D341Med (cell line): ENCODE results near the gene LIN28B.

Experiments used
- DNase-seq: peaks from one replicate; pipeline ENCODE4 v3.0.0; 2012; ENCODE audit warnings: low spot score

Gene LIN28B

DNA sequence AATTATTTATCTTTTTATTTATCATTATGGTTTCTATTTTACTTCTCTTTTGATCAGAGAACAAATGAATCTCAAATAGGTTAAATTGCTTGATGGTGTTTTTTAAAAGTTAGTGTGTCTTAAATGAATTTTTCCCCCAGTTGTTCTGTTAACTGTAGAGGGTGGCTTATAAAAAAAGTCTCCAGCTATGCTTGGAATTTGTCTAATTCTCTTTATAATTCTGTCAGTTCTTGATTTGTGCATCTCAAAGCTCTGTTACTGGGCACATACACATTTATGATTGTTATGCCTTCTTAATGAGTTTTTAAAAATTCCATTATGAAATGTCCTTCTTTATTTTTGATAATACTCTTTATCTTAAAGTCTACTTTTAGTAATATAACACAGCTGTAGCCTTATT is 58.0 kb downstream of the LIN28B start:
- DNase-seq = no peak

GRCh38 chr6:105015482-105015881 is 58.6 kb downstream of the LIN28B start:
- no peak for DNase-seq

- no peak for DNase-seq
These were observed 62.4 kb downstream of the LIN28B start for GRCh38 chr6:105019285-105019684.

GRCh38 chr6:105021399-105021798 is 64.5 kb downstream of the LIN28B start:
- no peak for DNase-seq

DNA sequence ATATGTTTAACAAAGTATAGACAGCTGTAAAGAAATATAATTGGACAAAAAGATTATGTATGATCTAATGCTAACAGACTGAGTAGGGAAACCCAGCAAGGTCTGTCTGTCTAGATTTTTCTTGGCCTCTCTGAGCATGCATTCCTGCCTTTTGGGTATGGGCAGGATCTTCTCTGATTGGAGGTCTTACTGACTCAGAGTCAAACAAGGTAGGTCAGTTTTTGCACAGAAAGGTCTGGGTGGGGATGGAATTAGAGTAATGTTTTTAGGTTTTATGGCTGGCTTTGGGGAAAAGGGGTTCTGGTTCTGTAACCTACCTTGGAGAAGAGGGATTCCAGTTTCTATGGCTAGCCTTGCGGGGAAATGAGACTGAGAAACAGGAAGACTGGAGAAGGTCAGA is 65.5 kb downstream of the LIN28B start:
- DNase-seq = no peak

DNA sequence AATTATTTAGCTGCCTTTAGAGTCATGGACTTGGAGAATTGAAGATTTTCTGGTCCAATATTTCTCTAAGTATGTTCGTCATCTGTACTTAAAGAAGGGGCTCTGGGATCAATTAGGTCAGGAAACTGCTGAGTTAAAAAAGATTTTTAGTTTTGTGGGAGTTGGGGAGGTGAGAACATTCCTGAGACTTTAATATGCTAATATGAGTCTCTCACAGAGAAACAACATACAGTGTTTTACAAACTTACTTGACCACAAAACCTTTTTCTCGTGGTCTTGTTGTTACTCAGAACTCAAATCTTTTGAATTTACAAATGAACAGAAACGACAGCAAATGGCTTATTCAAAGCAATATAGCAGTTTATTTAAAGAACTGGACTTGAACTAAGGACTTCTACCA is 67.9 kb downstream of the LIN28B start:
- no peak for DNase-seq

DNA sequence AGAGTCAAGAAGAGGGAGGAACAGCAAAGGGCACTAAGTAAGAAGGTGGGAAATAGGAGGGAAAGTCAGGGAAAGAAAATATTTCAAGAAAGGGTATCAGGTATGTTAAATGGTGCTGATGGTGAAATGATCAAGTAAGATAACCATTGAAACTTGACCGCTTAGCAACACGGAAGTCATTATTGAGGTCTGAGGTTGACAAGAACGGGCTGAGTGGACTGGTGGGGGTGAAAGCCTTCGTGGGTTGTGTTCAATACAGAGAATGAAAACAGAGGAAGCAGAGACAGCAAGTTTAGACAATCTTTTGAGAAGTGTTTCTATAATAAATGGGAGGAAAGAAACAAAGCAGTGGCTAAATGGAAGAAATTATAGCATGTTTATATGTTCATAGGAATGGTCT is 72.0 kb downstream of the LIN28B start:
- no peak for DNase-seq

DNA sequence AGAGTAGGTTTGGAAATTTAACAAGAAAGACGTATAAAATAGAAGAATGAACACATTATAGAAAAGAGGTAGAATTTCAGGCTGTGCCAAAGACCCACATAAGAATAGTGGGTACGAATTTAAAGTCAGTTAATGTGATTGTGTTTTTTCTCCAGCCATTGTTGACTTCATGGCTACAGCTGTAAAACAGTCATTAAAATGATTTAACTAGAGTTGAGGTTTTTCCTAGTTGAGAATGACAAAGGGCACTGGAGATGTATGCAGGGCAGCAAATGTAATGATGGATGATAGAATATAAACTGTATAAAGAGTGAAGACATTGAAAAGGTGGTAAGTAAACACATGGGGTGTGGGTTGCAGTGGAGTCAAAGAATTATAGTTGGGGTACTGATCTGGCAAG is 72.7 kb downstream of the LIN28B start:
- DNase-seq = no peak

GRCh38 chr6:105034470-105034869 is 77.6 kb downstream of the LIN28B start:
- no peak for DNase-seq

GRCh38 chr6:105035299-105035698 is 78.4 kb downstream of the LIN28B start:
- DNase-seq = no peak

GRCh38 chr6:105036351-105036750 is 79.4 kb downstream of the LIN28B start:
- DNase-seq = no peak

DNA sequence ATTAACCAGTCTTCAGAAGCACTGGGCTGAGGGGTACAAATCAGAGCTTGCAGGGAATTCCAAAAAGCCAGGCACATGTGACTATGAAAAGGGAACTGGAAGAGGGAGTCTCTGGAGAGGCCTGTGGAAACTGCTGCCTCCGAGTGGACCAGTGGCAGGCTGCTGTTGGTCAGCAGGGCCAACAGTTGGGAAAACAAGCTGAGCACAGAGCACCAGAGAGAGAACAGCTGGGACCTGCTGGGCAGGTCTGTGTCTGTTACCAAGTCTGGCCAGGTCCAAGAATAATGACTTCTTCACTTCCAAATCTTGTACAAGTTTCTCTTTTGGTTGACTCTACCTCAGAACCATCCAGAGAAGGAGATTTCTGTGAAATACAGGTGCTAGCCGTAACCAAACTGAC is 81.4 kb downstream of the LIN28B start:
- DNase-seq = no peak

- no peak for DNase-seq
These were observed 85.0 kb downstream of the LIN28B start for GRCh38 chr6:105041880-105042279.

DNA sequence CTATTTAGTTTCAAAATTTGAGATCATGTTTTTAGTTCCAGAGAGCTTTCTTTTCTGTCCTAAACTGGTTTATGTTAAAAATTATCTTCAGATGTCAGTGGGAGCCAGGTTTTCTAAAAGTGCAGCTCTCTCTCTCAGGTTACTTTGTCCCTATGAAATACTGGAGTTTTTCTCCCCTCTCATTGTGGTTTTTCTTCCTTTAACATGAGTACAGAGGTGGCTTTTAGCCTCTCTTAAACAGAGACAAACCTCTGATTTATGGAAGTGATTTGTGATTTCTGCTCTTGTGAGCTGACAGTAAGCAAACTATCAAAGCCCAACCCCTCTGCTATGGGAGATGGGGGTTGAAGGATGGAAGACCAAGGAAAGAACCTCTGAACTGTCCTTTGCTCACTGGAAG is 85.7 kb downstream of the LIN28B start:
- no peak for DNase-seq

DNA sequence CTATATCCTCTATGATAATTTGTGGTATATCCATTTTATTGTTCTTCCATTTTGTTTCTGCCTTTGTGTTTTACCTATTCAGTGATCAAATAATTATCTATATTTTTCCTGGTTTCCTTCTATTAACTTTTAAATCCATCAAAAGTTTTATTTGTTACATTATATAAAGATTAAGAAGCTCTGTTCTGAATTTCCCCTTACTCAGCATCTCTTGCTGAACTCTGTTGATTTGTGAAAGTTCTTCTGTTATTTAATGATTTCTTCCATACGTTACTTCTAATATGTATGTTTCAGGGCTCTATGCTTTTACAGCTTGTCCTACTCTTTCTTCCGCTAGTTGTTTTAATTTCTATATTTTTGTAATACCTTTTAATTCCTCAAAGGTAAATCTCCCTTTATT is 87.1 kb downstream of the LIN28B start:
- DNase-seq = no peak

- no peak for DNase-seq
These were observed 88.6 kb downstream of the LIN28B start for GRCh38 chr6:105045526-105045925.

GRCh38 chr6:105051941-105052471 is 95.1 kb downstream of the LIN28B start:
- no peak for DNase-seq

- DNase-seq = no peak
These were observed 99.7 kb downstream of the LIN28B start for GRCh38 chr6:105056646-105057045.

DNA sequence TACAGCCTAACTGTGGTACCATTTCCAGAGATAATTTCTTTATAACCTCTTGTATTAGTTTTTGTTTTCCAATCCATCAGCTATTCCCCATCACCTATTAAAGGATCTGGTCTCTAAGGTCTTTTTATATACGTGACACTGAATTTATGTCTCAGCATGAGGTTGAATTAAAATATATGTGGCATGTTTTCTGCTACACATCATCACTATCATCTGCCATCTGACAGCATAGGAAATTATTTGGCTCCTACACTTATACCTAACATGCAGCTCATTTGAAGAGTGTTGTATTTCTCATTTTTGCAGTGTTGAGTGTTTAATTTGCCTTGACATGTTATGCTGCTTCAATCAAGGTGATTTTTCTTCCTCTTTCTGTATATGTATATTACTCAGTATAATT is 100.3 kb downstream of the LIN28B start:
- DNase-seq = no peak

GRCh38 chr6:105058316-105058715 is 101.4 kb downstream of the LIN28B start:
- no peak for DNase-seq

DNA sequence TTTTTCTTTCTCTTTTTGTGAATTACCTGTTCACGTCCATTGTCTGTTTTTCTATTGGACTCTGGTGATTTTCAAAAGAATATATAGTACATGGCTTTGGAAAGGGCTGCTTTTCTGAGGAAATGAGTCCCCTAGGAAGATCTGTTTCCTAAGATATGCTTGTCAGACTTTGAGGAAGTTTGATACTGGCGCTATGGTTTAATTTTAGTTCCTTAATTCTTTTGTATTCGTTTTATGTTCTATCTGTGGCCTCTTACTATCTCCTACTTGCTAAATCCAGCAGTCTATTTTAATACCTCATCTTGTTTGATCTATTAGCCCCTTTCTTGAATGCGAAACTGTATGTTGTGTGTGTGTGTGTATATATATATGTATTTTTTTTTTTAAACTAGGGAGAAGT is 101.9 kb downstream of the LIN28B start:
- DNase-seq = no peak

DNA sequence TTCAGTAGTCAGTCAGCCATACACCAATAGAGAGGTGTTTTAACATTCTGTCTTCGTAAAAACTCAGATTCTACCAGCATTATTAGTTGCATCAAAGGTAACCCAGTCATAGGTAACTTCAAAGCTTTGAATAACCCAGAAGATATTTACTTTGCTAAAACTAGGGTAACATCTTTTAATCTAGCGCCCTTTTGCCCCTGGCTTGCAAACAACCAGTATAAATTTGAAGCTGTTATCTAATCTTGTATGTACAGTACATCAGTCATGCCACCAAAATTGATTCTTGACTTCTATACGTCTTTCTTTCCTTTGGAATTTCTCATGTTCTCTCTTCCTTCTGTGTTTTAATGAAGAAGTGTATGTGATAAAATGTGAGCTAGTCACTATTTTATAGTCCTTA is 109.3 kb downstream of the LIN28B start:
- DNase-seq = no peak

DNA sequence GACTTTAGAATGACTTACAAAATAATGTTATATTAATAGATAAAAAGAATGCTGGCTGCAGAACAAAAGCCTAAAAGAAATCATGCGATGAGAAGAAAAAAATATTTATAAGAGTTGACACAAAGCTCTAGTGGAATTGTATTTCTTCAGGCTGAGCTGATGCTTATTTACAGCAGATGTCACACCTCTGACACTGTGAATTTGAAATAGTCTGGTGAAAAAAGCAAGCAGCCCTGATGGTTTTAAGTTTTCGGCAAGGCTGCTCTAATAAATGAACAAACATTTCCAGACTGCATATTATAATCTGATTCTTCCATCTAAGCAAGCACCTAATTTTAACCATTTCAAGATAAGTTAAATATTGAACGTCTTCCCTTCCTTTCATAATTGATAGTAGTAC is 109.9 kb downstream of the LIN28B start:
- DNase-seq = no peak

DNA sequence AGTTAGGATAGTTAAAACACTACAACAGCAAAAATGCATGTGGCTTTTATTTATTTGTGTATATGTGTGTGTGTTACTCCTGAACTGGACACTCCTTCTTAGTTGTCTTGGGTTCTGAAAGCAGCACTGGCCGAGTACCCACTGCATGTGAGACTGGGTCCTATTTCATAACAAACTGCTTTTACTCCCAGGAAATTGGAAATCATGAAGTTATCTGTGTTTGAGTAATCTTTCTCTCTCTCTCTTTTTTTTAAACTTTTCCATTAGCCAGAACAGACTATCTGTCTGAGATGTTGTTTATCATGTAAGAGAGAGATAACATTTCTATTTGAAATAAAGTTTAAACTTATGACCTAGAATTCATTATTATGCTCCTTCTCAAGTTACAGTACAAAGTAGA is 110.4 kb downstream of the LIN28B start:
- no peak for DNase-seq

DNA sequence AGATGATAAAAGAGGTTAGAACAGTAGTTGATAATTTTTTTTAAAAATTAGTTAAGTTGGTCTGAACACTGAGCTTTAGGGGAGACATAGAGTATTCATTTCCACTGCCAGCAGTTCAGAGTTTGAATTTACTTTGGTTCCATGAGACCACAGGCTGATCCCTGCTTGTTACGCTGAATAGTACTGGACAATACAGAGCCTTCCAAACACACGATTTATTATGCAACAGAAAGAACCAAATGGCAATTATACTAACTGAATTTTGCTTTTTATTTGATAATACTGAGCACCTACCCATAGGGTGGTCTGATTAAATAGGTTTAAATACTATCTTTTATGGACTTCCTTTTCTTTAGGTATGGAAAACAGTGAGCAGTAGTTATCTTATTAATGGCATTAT is 111.5 kb downstream of the LIN28B start:
- no peak for DNase-seq
